Left colon (tissue), 2 donors: ENCODE measurements around the gene PFN3. TPM values are rescaled to one million over a fixed set of nuclear protein-coding genes. Genes with fewer than 3 reads are reported as not detected.

Source experiments
- ATAC-seq: fragments of 200-7000 bp; cut with Tn5 transposase; one replicate; pipeline ENCODE4 v1.9.1; 2020; ENCODE audit warnings: mild to moderate bottlenecking, moderate library complexity
- DNase-seq, 2 donors: peaks; one replicate each; pipeline ENCODE4 v3.0.0-alpha.2; 2020
- intact Hi-C, 2 donors: fragments of 100-400 bp; cut with DNase I in 1 of 2; cut with micrococcal nuclease in 1 of 2; formaldehyde crosslinking; loops; one replicate each; pipeline versions ENCODE4 v1.11.2 to v1.14.0; 2022; cut with DNase I, micrococcal nuclease
- total RNA-seq, 2 donors: library from RNA; stranded (reverse); fragmentation: NEBNext Ultra II Directional; extraction: Animal tissue kit (Norgen Biotek cat#: 25700); gene quantifications; one replicate each; pipeline ENCODE4 v1.2.1, GENCODE V29; 2021
- donor health status: DM: no; HTN: no; CAD: no.
- donor health status: DM: yes; HTN: yes; CAD: no.

PFN3 gene
- total RNA-seq, 2 donors from 2014 or later = not detected

DNA sequence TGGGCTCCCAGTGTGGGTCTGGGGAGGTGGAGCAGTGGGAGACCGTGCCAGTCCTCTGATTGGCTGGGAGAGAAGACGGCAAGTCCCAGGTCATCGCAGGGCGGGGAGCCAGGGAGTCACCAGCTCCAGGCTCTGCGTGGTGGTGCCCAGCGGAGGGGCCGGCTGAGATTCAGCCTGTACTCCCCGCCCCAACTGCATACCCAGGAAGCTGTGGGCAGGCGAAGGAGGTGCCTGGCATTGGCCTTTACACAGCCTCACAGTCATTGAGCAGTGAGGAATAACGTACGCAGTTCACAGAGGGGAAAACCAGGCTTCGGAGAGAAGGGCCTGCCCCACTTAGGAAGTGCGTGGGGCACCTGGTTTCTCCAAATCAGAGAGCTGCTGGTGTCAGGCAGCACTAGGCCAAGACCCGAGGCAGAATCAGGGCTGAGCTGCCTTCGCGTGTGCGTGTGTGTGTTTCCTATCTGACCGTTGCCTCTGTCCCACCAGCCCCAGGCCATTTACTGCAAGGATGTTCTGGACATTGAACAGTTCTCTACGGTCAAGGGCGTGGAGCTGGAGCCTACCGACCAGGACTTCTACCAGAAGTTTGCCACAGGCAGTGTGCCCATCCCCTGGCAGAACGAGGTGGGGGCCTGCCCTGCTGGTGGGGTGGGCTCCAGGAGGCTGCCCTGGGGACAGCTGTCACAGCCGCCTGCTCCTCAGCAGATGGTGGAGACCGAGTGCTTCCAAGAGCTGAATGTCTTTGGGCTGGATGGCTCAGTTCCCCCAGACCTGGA, 39.9 kb upstream of the PFN3 start:
- no peak for ATAC-seq
- DNase-seq = no peak
- intact Hi-C loops = no loop called here

DNA sequence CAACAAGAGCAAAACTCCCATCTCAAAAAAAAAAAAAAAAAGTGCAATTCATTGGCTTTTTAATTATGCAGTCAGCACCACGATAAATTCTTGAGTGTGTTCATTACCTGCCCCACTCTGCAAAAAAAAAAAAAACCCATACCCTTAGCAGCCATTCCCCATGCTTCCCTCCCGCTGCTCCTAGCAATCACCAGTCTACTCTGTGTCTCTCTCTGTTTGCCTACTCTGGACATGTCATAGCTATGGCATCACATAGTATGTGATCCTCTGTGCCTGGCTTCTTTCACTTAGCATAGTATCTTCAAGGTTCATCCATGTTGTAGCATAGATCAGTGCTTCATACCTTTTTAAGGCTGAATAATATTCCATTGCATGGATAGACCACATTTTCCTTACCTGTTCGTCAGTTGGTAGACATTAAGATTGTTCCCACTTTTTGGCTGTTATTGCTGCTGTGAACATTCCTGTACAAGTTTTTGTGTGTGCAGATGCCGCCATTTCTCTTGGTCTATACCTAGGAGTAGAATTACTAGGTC, 39.1 kb upstream of the PFN3 start:
- DNase-seq (no peak), ATAC-seq (no peak)
- intact Hi-C loops = no loop called here

DNA sequence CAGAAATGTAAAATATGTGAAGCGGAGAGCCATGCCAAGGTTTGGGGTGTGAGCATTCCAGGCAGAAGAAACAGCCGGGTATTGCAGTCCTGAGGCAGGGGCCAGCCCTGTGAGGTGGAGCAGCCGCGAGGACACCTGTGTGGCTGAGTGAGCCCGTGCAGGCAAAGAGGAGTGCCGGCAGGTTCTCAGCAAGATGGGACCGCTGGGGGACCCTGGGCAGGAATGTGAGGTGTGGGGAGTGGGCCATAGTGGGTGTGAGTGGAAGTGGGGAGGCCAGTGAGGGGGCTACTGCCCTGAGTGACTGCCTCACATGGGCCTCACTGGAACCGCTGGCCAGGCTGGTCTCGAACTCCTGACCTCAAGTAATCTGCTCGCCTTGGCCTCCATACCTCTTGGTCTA, 38.0 kb upstream of the PFN3 start:
- DNase-seq (no peak), ATAC-seq (no peak)
- intact Hi-C loops = no loop called here

DNA sequence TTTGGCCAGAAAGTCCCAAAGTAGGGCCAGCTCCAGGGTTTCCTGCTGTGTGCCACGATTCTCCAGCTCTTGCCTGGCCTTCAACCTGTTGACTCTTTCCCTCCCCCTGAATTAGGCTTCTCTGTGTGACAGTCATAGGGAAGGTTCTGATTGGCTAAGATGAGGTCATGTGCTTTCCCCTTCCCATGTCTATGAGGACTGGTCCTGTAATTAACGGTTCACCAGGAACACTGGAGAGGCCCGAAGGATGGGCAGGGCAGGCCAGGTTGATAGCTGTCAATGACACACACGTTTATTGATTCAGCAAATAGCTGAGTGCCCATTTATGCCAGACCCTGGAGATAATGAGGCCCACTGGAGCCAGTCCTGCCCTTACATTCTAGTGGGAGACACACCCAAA, 37.2 kb upstream of the PFN3 start:
- DNase-seq (no peak), ATAC-seq (peak; percentile 37)
- intact Hi-C loops = no loop called here

DNA sequence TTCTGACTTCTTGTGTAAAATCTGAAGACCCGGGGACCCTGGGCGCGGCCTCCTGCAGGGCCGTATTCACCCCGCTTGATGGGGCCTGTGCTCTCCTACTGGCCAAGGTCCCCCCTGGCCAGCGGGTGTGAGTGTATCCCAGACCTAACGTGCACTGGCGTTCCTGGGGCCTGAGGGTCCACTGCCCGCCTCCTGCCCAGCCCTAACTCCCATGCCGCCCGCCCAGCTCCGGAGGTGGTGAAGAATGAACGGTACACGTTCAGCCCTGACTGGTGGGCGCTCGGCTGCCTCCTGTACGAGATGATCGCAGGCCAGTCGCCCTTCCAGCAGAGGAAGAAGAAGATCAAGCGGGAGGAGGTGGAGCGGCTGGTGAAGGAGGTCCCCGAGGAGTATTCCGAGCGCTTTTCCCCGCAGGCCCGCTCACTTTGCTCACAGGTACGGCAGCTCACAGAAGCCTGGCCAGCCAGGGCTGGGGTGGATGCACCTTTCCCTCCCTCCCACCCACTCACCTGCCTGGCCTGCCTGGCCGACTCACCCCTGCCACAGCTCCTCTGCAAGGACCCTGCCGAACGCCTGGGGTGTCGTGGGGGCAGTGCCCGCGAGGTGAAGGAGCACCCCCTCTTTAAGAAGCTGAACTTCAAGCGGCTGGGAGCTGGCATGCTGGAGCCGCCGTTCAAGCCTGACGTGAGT, 35.5 kb upstream of the PFN3 start:
- ATAC-seq (no peak), DNase-seq (no peak)
- intact Hi-C loops = no loop called here

DNA sequence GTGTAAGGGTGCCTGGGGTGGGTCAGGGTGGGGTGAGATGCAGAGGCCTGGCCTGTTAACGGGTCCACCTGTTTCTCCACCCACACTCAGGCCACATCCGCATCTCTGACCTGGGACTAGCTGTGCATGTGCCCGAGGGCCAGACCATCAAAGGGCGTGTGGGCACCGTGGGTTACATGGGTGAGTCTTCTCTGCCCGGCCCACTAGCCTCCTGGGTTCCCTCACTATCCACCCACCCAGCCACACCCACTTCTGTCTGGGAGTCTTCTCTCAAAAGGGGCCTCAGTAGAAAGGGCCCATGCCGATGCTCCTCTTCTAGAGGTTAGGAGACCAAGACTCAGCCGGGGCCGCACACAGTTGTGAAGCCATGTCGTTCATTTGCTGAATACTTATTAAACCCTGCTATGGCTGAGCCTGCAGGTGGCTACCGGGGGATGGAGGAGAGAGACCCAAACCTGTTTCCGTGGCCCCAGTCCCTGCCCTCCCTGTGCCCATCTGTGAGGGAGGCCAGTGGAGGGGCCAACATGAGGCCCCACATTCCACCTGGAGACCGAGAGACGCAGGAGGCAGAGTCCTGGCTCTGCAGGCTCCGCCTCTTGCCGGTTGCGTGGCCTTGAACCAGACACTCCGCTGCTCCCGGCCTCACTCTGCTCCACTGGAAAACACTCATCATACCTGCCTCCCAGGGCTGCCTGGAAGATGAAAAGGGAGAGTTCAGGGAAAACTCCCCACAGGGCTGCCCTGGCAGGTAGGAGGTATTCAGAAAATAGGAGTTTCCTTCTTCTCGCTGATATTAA, 34.7 kb upstream of the PFN3 start:
- DNase-seq (no peak), ATAC-seq (no peak)
- intact Hi-C loops = no loop called here

DNA sequence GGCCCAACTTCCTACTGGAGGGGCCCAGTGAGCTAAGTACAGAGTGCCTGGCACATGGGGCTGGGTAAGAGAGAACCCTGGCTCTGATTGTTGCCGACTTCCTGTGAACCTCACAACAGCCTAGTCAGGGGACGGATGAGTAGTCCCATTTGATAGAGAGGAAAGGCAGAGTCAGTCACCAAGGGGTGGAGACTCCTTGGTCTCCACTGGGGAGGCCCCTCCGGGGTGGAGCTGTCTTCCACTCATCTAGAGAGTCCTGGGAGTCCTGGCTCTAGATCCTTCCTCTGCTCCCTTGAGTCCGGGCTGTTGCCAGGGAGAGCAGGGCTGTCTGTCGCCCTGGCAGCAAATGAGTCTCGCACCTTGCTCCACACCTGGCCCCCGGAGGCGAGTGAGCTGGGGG, 34.0 kb upstream of the PFN3 start:
- intact Hi-C loops = no loop called here

DNA sequence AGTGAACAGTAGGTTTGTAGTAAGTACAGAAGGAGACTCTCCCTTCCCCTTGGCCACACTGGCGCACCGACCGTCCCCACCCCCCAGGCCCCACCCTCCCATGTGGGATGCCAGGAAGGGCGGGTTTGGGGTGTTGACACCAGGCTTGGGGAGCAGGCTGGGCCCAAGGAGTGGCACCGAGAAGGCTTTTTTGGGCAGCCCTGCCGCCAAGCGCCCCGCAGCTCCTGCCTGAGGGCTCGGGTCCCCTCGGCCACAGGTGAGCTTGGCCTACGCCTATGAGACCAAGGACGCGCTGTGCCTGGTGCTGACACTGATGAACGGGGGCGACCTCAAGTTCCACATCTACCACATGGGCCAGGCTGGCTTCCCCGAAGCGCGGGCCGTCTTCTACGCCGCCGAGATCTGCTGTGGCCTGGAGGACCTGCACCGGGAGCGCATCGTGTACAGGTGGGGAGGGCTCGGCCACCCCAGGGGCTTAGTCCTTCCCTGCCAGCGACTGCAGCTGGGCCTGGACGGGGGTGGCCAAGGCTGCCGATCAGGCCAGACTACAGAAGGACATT, 33.3 kb upstream of the PFN3 start:
- ATAC-seq (no peak), DNase-seq (no peak)
- intact Hi-C loops = no loop called here

More for the DNA sequence above, 34.0 kb upstream of the PFN3 start:
- ATAC-seq = no peak
- DNase-seq = no peak

DNA sequence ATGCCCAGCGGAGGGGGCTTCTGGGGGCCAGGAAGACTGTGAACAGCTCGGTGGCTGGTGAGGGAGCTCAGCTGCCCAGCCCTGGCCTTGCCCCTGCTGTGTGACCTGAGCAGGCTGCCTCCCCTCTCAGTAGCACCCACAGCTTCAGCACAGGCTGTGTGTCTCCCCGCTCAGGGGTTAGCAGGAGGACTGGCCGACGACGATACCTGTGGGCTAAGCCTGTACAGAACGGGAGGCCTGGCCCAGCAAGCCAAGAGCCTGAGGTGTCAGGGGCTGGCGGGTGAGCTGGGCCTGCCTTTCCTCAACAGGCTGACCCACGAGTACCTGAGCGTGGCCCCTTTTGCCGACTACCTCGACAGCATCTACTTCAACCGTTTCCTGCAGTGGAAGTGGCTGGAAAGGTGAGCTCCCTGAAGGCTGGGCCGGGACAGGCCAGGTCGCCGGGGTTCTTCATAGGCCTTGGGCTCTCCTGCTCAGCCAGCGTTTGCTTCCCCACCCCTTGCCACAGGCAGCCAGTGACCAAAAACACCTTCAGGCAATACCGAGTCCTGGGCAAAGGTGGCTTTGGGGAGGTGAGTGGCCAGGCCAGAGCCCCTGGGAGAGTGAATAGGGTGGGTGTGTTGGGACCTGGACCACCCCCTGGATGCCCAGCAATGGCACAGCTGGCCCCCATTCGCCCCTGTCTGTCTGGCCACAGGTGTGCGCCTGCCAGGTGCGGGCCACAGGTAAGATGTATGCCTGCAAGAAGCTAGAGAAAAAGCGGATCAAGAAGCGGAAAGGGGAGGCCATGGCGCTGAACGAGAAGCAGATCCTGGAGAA, 32.6 kb upstream of the PFN3 start:
- ATAC-seq (no peak), DNase-seq (no peak)
- intact Hi-C loops = no loop called here

DNA sequence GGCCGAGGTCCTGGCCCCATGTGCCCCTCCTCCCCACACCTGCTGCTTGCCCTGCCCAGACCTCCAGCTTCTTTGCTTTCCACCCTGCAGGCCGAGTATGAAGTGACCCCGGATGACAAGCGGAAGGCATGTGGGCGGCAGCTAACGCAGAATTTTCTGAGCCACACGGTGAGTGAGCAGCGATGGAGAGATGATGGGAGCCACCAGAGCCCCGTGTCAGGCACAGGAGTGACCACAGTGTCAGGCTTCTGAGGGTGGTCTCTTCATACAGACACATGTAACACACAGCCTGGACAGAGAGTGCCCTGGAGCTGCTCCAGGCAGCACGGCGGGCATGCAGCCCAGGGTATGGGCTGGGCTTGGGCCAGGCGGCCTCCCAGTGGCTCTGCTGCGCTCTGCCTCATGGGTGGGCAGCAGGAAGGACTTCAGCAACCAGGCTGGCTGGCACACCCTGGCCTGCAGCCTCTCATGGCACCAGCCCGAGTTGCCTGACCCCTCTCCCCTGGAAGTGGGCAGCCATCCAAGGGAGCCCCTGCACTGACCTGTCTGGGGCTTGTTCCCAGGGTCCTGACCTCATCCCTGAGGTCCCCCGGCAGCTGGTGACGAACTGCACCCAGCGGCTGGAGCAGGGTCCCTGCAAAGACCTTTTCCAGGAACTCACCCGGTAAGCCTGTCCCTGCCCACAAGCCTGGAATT, 31.8 kb upstream of the PFN3 start:
- no peak for DNase-seq
- intact Hi-C loops = no loop called here
- ATAC-seq = no peak

DNA sequence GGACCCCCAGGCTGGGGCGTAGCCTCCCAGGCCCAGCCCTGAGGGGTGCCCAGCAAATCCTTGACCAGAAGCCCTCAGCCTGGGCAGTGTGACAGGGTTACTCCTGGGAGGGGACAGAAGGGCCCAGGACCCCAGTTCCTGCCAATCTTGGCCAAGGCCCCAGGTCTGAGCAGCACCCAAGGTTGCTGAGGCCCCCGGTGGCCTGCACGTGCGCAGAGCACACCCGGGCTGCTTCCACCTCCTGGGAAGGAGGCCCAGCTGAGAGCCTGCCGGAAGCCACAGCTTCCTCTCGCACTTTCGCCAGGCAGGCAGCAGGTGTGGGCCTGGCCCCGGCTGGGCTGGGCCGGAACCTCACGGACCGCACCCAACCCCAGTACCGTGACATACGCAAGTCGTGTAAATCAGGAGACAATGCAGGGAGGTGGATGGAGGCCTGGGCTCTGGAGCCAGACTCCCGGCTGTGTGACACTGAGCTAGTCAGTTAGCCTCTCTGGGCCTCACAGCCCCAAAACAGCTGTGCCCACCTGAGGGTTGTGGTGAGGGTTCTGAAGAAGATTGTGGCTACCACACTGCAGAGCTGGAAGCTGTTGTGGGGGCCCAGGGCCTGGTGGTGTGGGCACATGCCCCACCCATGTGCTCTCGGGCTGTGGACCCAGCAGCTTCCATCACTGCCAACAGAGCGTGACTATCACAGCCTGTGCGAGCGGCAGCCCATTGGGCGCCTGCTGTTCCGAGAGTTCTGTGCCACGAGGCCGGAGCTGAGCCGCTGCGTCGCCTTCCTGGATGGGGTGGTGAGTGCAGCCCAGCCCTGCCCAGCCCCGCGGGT, 31.1 kb upstream of the PFN3 start:
- no peak for ATAC-seq
- intact Hi-C loops = no loop called here
- peak; percentile 64 to 72 for DNase-seq

DNA sequence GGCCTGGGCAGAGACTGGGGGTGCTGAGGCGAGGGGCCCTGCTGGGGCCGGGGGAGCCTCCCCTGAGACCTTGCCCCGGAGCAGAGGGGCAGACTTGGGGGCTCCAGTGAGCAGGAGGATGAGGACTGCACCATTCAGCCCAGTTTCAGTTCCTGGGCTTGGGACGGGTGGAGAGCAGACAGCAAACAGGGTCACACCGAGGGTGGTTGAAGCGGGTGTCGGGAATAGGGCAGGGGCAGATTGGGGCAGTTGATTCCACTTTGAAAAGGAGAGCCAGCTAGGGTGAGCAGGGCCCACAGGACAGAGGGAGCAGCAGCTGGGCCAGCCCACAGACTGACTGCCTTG, 30.5 kb upstream of the PFN3 start:
- no peak for ATAC-seq
- intact Hi-C loops = no loop called here
- no peak for DNase-seq

DNA sequence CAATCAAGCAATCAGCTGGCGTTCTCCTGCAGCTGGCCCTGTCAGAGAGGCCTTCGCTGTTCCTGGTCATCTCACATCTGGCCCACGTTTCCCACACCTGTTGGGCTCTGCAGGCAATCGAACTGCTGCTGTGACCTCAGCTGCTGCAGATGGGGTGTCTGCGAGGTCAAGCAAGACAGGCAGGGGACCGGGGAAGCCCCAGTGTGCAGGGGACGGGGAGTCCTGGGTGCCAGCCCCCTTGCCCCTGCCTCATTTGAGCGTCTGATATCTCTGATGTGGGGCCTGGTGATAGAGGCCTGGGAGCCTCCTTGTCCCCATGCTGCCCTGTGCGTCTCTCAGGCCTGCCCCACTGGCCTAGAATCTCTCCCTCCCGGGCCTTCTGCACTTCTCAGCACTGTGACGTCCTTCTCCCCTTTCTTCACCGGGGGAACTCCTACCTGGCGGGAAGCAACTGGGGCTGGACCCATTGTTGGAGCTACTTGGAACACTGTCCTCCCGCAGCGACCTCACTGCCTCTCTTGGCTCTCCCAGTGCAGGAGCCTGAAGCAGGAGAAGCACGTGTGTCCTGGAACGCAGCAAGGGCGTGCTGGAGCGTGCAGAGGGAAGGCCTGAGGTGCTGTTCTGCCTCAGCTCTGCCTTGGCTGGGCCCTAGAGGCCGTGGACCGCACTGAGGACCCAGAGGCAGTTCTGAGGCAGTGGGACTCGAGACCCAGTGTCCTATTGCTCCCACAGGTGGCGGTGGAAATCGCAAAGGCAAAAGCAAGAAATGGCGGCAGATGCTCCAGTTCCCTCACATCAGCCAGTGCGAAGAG, 29.9 kb upstream of the PFN3 start:
- intact Hi-C loops = no loop called here
- ATAC-seq (no peak), DNase-seq (peak in 1 of 2 donors; percentile 66)

DNA sequence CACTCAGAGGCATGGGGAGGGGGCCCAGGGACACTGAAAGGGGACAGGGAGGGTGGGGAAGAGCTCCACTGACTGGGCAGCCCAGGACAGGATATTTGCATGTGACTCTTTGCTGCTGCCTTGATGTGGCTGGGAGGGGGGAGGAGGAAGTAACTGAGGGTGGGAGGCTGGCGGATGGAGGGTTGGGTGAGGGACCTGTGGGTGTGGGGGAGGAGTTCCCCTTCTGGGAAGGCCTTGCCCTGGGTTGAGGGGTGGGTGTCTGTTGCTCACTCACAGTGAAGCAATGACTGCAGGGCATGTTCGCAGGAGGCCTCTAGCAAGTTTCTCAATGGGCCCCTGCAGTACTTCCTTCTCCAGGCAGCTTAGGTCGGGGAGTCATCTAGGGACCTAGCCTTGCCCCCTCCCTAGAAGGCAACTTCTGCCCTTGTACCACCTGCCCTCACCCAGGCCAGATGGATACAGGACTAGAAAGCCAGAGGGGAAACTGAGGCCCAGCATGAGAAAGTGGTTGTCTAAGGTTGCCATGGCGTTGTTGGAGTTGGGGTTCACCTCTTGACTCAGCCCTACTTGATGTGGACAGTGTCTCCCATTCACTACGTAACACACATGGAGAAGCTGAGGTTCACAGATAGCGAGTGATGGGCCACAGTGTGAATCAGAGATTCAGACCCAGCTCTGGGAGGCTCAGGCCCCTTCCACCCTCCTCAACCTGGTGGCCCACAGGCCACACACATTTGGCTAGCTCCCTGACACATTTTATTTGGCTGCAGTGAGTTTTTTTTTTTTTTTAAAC, 29.0 kb upstream of the PFN3 start:
- ATAC-seq (no peak), DNase-seq (peak; percentile 62 to 83)
- intact Hi-C loops = no loop called here

DNA sequence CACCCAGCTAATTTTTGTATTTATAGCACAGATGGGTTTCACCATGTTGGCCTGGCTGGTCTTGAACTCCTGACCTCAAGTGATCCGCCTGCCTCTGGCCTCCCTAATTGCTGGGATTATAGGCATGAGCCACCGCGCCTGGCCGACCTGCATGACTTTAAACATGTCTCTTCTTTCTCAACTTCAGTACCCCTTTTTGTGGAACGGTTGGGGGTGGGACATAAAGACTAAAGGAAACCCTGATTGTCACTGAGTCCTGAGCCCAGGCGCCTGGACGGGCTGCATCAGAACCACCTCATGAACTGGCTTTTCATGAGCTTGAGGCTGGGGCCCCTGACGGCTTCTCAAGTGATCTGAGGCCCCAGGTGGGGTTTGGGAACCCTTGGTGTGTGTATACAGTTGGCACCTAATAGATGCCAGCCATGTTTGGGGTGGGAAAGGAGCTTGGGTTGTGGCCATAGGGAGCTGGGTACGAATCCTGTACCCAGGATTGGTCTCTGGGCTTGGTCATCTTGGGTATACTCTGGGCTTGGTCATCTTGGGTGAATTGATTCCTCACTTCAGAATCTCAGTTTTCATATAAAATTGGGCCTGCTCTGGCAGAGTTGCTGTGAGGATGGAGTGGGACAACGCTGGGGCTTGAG, 28.2 kb upstream of the PFN3 start:
- no peak for DNase-seq
- intact Hi-C loops = no loop called here
- no peak for ATAC-seq
